ENCODE results near the gene SHROOM3.
"Not testable (repeated sequence)": the region's sequence is repeated elsewhere in the genome, so short reads cannot be mapped to it uniquely, and the experiment has no call there.

SHROOM3 gene

DNA sequence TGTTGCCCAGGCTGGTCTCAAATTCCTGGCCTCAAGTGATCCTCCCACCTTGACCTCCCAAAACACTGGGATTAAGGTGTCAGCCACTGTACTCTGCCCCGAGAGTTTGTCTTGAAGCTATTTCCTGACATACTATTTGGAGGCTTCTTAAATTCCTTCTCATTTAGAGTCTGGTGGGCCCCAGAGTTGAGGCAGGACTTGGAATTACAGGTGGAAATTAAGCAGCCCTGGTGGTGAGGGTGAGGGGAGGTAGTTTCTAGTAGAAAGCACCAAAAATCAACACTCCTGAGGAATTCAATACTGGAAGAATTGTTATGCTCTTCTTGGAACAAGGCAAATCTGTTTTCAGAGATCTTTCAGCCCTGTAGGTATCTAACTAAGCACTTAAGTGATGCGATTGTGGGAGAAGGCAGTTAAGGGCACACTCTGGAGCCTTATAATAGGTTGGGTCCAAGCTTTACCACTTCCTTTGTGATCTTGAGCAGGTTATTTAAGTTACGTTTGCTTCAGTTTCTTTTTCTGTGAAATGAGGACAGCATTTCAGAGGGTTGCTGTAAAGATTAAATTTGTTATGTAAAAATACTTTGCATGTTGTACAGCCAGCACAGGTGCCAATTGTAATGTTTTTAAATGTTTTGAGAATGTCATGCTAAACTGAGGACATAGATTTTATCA is 262.2 kb downstream of the SHROOM3 start:
- DNase-seq (ENCODE audit: low spot score) = no peak

- DNase-seq (ENCODE audit: low spot score) = no peak
Measured at GRCh38 chr4:76698141-76698540, 263.1 kb downstream of the SHROOM3 start.

- DNase-seq (ENCODE audit: low spot score) = no peak
Measured at GRCh38 chr4:76699751-76700310, 264.8 kb downstream of the SHROOM3 start.

DNA sequence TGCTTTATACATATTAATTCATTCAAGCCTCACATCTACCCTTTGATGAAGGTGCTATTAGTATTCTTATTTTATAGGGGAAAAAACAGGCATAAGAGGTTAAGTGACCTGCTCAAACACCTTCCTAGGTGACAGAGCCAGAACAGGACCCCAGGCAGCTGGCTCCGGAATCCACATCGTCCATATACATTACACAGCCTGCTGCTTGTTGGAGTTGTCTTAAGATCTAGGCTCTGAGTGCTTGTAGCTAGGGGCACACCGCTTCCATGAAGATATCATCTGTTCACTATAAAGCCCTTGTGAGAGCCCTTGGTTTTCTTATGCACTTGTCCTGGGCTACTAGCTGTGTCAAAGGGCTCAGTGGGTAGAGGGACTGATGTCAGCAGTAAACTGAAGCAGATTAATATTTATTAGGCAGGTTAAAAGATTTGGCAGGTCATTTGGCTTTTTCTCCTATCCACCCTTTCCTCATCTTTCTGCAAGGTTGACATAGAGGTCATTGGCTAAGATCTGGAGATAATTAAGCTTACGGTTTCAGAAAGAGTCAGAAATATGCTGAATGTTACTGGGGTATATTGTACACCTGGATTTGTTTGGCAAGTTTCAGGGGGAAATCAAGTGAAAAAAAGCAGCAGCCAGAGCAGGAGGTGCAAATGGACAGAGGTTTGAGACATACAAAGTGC is 267.6 kb downstream of the SHROOM3 start:
- no peak for DNase-seq (ENCODE audit: low spot score)

DNA sequence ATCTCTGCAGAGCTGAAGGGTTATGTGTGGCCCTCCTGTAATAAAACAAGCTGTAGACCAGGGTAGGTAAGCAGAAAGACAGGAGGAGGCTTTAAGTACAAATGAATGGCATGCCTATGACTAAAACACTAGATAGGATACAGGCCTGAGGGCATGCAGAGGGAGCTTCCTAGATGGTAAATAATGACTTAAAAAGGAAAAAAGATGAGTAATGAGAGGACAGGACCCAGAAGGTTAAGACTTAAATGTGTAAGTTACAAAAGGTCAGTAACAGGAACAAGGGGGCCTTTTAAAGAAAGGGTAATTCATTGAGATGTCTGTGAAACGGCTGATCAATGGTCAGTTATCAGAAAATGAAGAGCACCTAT is 268.1 kb downstream of the SHROOM3 start:
- no peak for DNase-seq (ENCODE audit: low spot score)

DNA sequence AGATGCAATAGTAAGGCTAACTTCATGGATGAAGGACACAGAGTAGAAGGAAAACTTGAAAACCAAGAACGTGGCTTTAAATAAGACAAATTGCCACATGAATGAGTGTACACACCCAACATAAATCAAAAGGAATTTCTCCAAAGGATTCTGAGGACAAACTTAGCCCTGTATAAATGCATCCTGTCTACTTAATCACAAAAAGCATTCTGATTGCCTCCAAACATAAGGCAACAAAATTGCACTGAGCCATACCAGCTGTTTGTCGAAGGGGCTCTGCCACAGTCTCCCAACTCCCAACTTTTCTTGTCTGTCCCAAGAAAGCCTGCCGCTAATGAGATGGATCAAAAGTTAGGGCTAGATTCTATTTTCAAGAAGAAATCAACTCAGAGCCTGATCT is 268.6 kb downstream of the SHROOM3 start:
- no peak for DNase-seq (ENCODE audit: low spot score)

GRCh38 chr4:76704133-76704881 is 269.3 kb downstream of the SHROOM3 start:
- DNase-seq (ENCODE audit: low spot score) = no peak

DNA sequence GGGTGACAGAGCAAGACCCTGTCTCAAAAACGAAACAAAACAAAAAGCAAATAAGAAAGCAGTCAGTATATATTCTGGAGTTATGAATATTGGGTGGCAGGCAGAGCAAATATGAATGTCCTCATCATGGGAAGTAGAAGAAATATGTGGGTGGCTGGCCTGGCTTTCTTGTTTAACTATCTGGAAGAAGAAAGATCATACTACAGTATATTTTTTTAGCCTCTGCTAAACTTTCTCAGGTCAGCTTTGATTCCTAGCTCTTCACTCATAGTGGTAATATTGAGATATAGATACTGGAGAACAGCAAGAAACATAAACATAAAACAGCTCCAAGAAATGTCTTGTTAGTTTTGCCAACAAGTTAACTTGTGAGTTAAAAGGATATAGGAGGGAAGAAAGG is 270.4 kb downstream of the SHROOM3 start:
- no peak for DNase-seq (ENCODE audit: low spot score)

DNA sequence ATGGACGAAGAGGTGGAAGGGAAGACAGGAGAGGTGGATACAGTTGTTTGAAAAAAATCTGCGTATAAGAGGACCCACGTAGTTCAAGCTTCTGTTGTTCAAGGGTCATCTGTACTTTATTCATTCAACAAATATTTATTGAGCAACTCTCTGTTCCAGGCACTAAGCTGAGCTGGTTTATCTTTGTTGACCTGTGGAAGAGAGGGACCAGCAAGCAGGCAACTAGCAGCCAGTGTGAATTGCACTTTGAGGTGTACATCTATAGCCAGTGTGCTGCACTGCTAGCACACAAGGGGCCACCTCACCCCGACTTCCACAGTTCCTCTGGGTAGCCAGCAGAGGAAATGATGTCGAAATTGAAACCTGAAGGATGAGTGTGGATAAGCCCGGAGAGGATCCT is 271.6 kb downstream of the SHROOM3 start:
- DNase-seq (ENCODE audit: low spot score) = no peak

GRCh38 chr4:76708971-76709771 is 274.1 kb downstream of the SHROOM3 start:
- no peak for DNase-seq (ENCODE audit: low spot score)

DNA sequence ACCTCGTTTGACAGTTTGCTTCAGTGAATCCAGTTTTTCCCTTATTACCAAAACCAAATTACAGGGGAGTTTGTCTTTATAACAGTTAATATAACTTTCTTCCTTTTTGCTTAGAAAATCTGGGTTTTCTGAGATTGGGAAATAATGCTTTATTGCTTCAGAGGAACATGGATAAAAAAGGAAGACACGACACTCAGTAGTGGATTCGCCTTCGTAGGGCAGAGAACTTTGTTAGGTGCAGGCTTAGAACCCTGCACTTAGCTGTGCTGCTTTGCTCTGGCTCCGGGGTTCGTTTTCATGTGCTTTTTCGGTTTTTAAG is 274.7 kb downstream of the SHROOM3 start:
- no peak for DNase-seq (ENCODE audit: low spot score)

GRCh38 chr4:76712564-76712963 is 277.5 kb downstream of the SHROOM3 start:
- DNase-seq (ENCODE audit: low spot score) = no peak

DNA sequence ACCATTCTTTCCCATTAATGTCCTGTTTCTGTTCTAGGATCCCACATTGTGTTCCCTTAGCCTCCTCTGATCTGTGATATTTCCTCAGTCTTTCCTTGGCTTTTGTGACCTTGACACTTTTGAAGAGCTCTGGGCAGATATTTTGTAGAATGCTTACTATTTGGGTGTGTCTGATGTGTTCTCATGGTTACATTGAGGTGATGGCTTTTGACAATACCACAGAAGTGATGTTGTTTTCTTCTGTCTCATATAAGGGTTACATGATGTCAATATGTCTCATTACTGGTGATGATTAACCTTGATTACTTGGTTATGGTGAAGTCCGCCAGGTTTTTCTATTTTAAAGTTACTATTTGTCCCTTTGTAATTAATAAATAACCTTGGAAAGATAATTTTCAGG is 279.2 kb downstream of the SHROOM3 start:
- no peak for DNase-seq (ENCODE audit: low spot score)

DNA sequence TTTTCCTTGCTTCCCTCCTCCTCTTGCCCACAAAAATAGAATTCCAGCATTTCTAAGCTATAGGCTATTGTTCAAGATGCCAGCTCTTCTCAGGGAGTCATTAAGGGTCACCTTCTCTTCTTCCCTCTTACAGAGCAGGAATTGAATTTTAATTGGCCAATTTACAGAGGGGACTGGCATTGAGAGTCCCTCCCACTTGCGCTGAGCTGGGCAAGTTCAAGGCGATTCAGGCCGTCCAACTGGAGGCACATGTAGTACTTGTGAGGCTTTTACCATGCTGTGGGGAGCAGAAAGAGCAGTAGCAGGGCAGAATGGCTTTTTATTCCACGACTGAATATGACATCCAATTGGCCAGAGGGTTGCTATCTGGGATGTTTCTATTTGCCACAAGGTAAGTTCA is 281.0 kb downstream of the SHROOM3 start:
- DNase-seq (ENCODE audit: low spot score) = no peak

GRCh38 chr4:76716658-76717057 is 281.6 kb downstream of the SHROOM3 start:
- no peak for DNase-seq (ENCODE audit: low spot score)

DNA sequence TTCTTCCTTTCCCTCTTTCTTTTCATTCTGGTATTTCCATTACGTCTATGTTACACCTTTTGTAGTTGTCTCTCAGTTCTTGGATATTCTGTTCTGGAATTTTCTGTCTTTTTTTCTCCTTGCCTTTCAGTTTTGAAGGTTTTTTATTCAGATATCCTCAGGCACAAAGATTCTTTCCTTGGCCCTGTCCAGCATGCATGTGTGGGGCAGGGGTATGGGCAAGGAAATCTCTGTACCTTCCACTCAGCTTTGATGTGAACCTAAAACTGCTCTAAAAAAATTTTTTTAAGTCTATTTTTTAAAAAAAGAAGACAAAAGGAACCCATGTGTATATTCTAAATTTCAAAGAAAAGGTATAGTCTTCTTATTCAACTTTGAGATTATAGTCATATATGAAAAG is 282.4 kb downstream of the SHROOM3 start:
- DNase-seq (ENCODE audit: low spot score) = no peak

DNA sequence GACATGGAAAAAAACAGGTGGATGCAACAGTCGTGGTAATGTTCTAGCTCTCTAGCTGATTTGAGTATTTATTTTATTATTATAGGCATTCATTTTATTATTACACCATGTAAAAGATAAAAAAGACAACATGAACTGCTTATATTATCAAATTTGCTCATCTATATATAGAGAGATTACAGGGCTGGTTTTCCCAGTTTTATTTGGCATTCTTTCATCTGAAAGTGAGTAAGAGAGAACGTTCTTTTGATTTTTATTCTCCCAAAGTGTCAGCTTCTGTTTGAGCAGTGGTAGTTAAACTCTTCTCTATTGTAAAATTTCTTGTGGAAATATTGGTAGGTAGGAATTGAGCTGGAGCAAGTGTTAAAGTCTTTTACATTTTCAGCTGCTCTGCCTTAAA is 283.0 kb downstream of the SHROOM3 start:
- DNase-seq (ENCODE audit: low spot score) = no peak

DNA sequence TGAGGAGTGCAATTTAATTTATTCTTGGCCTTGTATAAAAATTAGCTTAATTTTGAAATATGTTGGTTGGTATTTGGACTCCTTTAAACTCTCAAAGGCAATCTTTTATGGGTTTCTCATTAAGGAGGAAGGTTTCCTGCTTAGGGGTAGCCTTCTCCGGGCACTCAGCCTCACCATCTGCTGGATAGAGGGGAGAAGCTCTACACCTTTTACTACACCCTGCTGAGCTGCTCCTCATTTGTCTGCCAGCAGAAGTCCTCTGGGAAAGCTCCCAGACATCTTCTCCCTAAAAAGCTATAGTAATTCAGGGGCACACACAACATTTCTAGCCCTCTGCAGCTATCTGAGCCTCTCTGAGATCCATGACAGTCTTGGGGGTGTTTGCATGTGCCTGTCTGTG is 283.8 kb downstream of the SHROOM3 start:
- DNase-seq (ENCODE audit: low spot score) = no peak

DNA sequence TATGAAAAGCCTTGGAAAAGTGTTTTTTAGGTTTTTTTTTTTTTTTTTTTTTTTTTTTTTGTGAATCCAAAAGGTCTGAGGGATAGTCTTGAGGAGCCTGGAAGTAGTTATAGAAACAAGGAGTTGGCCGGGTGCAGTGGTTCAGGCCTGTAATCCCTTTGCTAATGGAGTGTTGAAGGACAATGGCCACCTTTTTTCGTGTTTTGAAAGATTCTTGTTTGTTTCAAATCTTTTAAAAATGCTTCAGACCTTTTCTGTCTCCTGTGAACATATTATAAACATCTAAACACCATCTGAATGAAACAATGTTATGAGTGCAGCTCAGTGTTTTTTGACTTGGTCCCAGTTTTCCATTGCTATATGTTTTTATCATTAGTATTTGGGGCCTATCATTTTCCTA is 285.1 kb downstream of the SHROOM3 start:
- DNase-seq (ENCODE audit: low spot score) = no peak

- DNase-seq (ENCODE audit: low spot score) = not testable (repeated sequence)
Measured at GRCh38 chr4:76722146-76722545, 287.1 kb downstream of the SHROOM3 start.

- no peak for DNase-seq (ENCODE audit: low spot score)
Measured at GRCh38 chr4:76722838-76723237, 287.8 kb downstream of the SHROOM3 start.

- no peak for DNase-seq (ENCODE audit: low spot score)
Measured at GRCh38 chr4:76723373-76723772, 288.3 kb downstream of the SHROOM3 start.

Data from left forelimb (tissue), 1 donor.